Pancreas (tissue), 10 donors: ENCODE data around the gene PCSK9. TPM values are rescaled to one million over a fixed set of nuclear protein-coding genes. Genes with fewer than 3 reads are reported as not detected.

Experiments
- ATAC-seq, 4 donors: fragments of 200-7000 bp; cut with Tn5 transposase; one replicate each; pipeline versions ENCODE4 v1.8.0 to v1.9.1; 2020; ENCODE audit warnings: mild to moderate bottlenecking in 4 of 4, moderate library complexity in 4 of 4
- DNase-seq, 6 donors: peaks; one replicate each; pipeline ENCODE4 v3.0.0-alpha.2; 2020
- FAIRE-seq: peaks from 2 replicates; lab custom pipeline; 2012; peaks lifted over from hg19 to GRCh38; lab: Jason Lieb, UNC
- H3K27ac ChIP-seq, 4 donors: fragments of 200-600 bp; sonication (generic); 1 replicate in 3 of 4; 2 replicates in 1 of 4; pipeline versions ENCODE4 v1.5.0 to v1.8.0; 2020
- H3K27me3 ChIP-seq, 4 donors: fragments of 200-600 bp; one replicate each; pipeline ENCODE4 v1.8.0; 2021
- H3K36me3 ChIP-seq, 3 donors: fragments of 200-600 bp; sonication (generic) in 1 of 3; one replicate each; pipeline versions ENCODE4 v1.5.0 to v1.8.0; 2020 to 2021
- H3K4me1 ChIP-seq, 3 donors: fragments of 200-600 bp; one replicate each; pipeline ENCODE4 v1.8.0; 2021
- H3K4me3 ChIP-seq, 4 donors: fragments of 200-600 bp; sonication (generic) in 2 of 4; one replicate each; pipeline versions ENCODE4 v1.5.0 to v1.8.0; 2020 to 2021
- H3K9me3 ChIP-seq, 4 donors: fragments of 200-600 bp; one replicate each; pipeline ENCODE4 v1.8.0; 2021
- CTCF ChIP-seq, 4 donors: fragments of 200-600 bp; sonication (generic) in 3 of 4; IDR thresholded peaks; one replicate each; pipeline versions ENCODE4 v1.5.0 to v1.8.0; 2021; ENCODE audit warnings: antibody characterized with exemption in 4 of 4
- WGBS, 2 donors: extraction: QIAGEN DNeasy Blood & Tissue Kit; methylation state at CpG; one replicate each; pipeline ENCODE4 v1.1.7; 2013; 5-methylcytosine and 5-hydroxymethylcytosine counted together
- intact Hi-C, 3 donors: fragments of 100-400 bp; cut with DNase I; formaldehyde crosslinking; loops; one replicate each; pipeline versions ENCODE4 v1.11.1 to v1.14.2; 2022
- polyA plus RNA-seq, 2 donors: library from polyadenylated mRNA; stranded (reverse); fragments of 200-250 nt; gene quantifications; one replicate each; pipeline ENCODE4 v1.2.3, GENCODE V29; 2013
- total RNA-seq, 6 donors: library from RNA; stranded (reverse); fragmentation: NEBNext Ultra II Directional in 4 of 6; extraction: Animal tissue kit (Norgen Biotek cat#: 25700) in 4 of 6; gene quantifications; one replicate each; pipeline versions ENCODE4 v1.2.1 to v1.2.4, GENCODE V29; 2021 to 2023
- donor health status: healthy with polysubstance abuse.
- donor health status: DM: no; HTN: no; CAD: no; lungs with moderate emphysema.
- donor health status: DM: no; HTN: no; CAD: no.
- donor health status: control.
- donor health status: control.
- donor health status: Bipolar disorder and iron deficiency.
- donor health status: DM: yes; HTN: yes; CAD: no.
- donor health status: DM: no; HTN: no; CAD: no.
- donor health status: DM: no; HTN: no; CAD: no.
- donor health status: DM: yes; HTN: yes; CAD: no.

PCSK9 gene
- total and polyA plus RNA-seq, 8 donors, result 0.95 to 10.1 (median 2.5) TPM

- peak in 1 of 6 donors; percentile 5 for DNase-seq
- no peaks in the 10 kb centered on the region for H3K9me3 ChIP-seq
- no peaks in the 10 kb centered on the region for H3K27me3 ChIP-seq
- intact Hi-C loops, result no loop called here
- WGBS, 2 donors, result 82 to 87% methylated on average over 4 of the region's 4 CpGs
- no peak for FAIRE-seq
- no peaks in the 10 kb centered on the region for H3K4me1 ChIP-seq
- no peak for ATAC-seq
- H3K36me3 ChIP-seq, result peaks cover 0 to 2% (median 0%) of the 10 kb centered on the region in 3 donors
- H3K27ac ChIP-seq, result no peak overlapping the region
- H3K4me3 ChIP-seq, result no peak overlapping the region
- TF ChIP-seq CTCF (IDR thresholded peaks at IDR 0.05), result no peak
Observed at GRCh38 chr1:55061706-55062321, 22.5 kb downstream of the PCSK9 start.

DNA sequence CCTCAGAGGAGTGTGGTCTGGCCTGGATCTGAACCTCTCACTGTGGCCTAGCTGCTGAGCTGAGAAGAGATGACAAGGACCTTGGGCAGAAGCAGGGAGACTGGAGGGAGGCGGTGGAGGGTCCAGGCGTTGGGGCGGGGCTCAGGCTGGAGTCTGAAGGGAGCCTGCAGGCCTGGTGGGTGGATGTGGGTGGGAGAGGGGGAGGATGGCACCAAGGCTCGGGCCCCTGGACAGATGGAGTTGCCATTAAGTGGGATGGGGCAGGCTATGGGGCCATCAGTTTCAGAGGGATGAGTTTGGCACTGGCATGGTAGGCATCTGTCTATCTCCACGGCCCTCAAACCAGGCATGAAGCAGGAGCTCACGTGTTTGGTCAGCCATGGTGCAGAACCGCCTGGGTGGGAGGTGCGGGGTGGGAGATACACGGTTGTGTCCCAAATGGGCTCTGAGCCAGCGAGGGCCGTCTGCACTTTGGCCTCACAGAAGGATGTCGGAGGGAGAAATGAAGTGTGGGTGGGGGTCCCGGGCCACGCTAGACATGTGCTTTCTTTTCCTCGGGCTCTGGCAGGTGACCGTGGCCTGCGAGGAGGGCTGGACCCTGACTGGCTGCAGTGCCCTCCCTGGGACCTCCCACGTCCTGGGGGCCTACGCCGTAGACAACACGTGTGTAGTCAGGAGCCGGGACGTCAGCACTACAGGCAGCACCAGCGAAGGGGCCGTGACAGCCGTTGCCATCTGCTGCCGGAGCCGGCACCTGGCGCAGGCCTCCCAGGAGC lies 23.6 kb downstream of the PCSK9 start:
- H3K9me3 ChIP-seq, result no peaks in the 10 kb centered on the region
- peak in 2 of 6 donors; percentile 9 to 74 for DNase-seq
- ATAC-seq, result no peak
- no peak for FAIRE-seq
- H3K27ac ChIP-seq, result no peak overlapping the region
- intact Hi-C loops, result no loop called here
- H3K27me3 ChIP-seq, result no peaks in the 10 kb centered on the region
- TF ChIP-seq CTCF (IDR thresholded peaks at IDR 0.05), result no peak
- H3K4me1 ChIP-seq, result no peaks in the 10 kb centered on the region
- WGBS, 2 donors, result 90% methylated on average over 29 of the region's 29 CpGs
- H3K36me3 ChIP-seq, result peaks cover 0 to 5% (median 0%) of the 10 kb centered on the region in 3 donors
- no peak overlapping the region for H3K4me3 ChIP-seq

- H3K36me3 ChIP-seq, result peaks cover 0 to 5% (median 0%) of the 10 kb centered on the region in 3 donors
- DNase-seq (no peak), FAIRE-seq (no peak), ATAC-seq (peak in 1 of 4 donors; percentile 15)
- H3K9me3 ChIP-seq, result no peaks in the 10 kb centered on the region
- H3K27me3 ChIP-seq, result no peaks in the 10 kb centered on the region
- 79% methylated on average over 9 of the region's 9 CpGs for WGBS, 2 donors
- intact Hi-C loops, result no loop called here
- no peaks in the 10 kb centered on the region for H3K4me1 ChIP-seq
- no peak overlapping the region for H3K4me3 ChIP-seq
- H3K27ac ChIP-seq, result no peak overlapping the region
- TF ChIP-seq CTCF (IDR thresholded peaks at IDR 0.05), result no peak
Observed at GRCh38 chr1:55063577-55063942, 24.2 kb downstream of the PCSK9 start.

DNA sequence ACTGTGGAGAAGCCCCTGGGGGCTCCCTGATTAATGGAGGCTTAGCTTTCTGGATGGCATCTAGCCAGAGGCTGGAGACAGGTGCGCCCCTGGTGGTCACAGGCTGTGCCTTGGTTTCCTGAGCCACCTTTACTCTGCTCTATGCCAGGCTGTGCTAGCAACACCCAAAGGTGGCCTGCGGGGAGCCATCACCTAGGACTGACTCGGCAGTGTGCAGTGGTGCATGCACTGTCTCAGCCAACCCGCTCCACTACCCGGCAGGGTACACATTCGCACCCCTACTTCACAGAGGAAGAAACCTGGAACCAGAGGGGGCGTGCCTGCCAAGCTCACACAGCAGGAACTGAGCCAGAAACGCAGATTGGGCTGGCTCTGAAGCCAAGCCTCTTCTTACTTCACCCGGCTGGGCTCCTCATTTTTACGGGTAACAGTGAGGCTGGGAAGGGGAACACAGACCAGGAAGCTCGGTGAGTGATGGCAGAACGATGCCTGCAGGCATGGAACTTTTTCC lies 24.8 kb downstream of the PCSK9 start:
- Histone ChIP-seq H3K27ac (no peak overlapping the region), H3K36me3 (peaks cover 0 to 5% (median 0%) of the 10 kb centered on the region in 3 donors), H3K27me3 (no peaks in the 10 kb centered on the region), H3K9me3 (no peaks in the 10 kb centered on the region), H3K4me1 (no peaks in the 10 kb centered on the region), H3K4me3 (no peak overlapping the region)
- DNase-seq (peak in 1 of 6 donors; percentile 70), ATAC-seq (peak in 3 of 4 donors; percentile 10 to 46 (median 31)), FAIRE-seq (no peak)
- intact Hi-C loops, result no loop called here
- no peak for TF ChIP-seq CTCF (IDR thresholded peaks at IDR 0.05)
- WGBS, 2 donors, result 66 to 67% methylated on average over 12 of the region's 12 CpGs
